Nephron progenitor cell (in vitro differentiated cells): ENCODE data around the gene PRRT2.
"Not testable (repeated sequence)": the region's sequence is repeated elsewhere in the genome, so short reads cannot be mapped to it uniquely, and the experiment has no call there.

ENCODE experiments used
- DNase-seq: peaks from one replicate; pipeline ENCODE4 v3.0.0; 2021
- H3K27ac Mint-ChIP-seq: 2 replicates; pipeline ENCODE4 v1.8.0; 2021; ENCODE audit warnings: mild to moderate bottlenecking, moderate library complexity, mixed read lengths
- H3K27me3 Mint-ChIP-seq: 2 replicates; pipeline ENCODE4 v1.8.0; 2021; ENCODE audit warnings: mild to moderate bottlenecking, low read depth, mixed read lengths; ENCODE audit not compliant: poor library complexity
- H3K36me3 Mint-ChIP-seq: 2 replicates; pipeline ENCODE4 v1.8.0; 2021; ENCODE audit warnings: low read depth, mixed read lengths
- H3K4me1 Mint-ChIP-seq: 2 replicates; pipeline ENCODE4 v1.8.0; 2021; ENCODE audit warnings: mixed read lengths
- H3K4me3 Mint-ChIP-seq: 2 replicates; pipeline ENCODE4 v1.8.0; 2021; ENCODE audit warnings: mild to moderate bottlenecking, moderate library complexity, mixed read lengths
- H3K9me3 Mint-ChIP-seq: 2 replicates; pipeline ENCODE4 v1.8.0; 2021; ENCODE audit warnings: mild to moderate bottlenecking, moderate library complexity, mixed read lengths
- CTCF ChIP-seq: fragments of 200-600 bp; sonication (generic); IDR thresholded peaks from 2 replicates; pipeline ENCODE4 v1.5.0; 2021; ENCODE audit warnings: antibody characterized with exemption

Gene PRRT2

GRCh38 chr16:29779474-29779873 lies 32.5 kb upstream of the PRRT2 start:
- Mint-ChIP-seq H3K4me1 (peaks cover 8% of the 10 kb centered on the region), H3K36me3 (no peaks in the 10 kb centered on the region), H3K27me3 (peaks cover 59% of the 10 kb centered on the region), H3K4me3 (no peak overlapping the region), H3K27ac (peak overlapping the region; percentile 15), H3K9me3 (peaks cover 12% of the 10 kb centered on the region)
- TF ChIP-seq CTCF = no peak
- no peak for DNase-seq

GRCh38 chr16:29783094-29783953 lies 28.7 kb upstream of the PRRT2 start:
- not testable (repeated sequence) for H3K4me3 Mint-ChIP-seq, H3K36me3 Mint-ChIP-seq, DNase-seq, H3K27ac Mint-ChIP-seq
- Mint-ChIP-seq H3K9me3 (peaks cover 16% of the 10 kb centered on the region), H3K4me1 (peaks cover 16% of the 10 kb centered on the region), H3K27me3 (peaks cover 55% of the 10 kb centered on the region)

- no peak for DNase-seq
Observed at GRCh38 chr16:29784157-29784556, 27.8 kb upstream of the PRRT2 start.

GRCh38 chr16:29784901-29785500 lies 27.0 kb upstream of the PRRT2 start:
- H3K27ac Mint-ChIP-seq = no peak overlapping the region
- peaks cover 16% of the 10 kb centered on the region for H3K9me3 Mint-ChIP-seq
- peaks cover 19% of the 10 kb centered on the region for H3K4me1 Mint-ChIP-seq
- H3K27me3 Mint-ChIP-seq = peaks cover 38% of the 10 kb centered on the region
- H3K4me3 Mint-ChIP-seq = peak overlapping the region; percentile 58
- DNase-seq = peak; percentile 76
- TF ChIP-seq CTCF = peak; percentile 66
- no peaks in the 10 kb centered on the region for H3K36me3 Mint-ChIP-seq

More at GRCh38 chr16:29784157-29784556, 27.8 kb upstream of the PRRT2 start:
- TF ChIP-seq CTCF = no peak
- Mint-ChIP-seq H3K4me3 (no peak overlapping the region), H3K27me3 (peaks cover 47% of the 10 kb centered on the region), H3K4me1 (peaks cover 16% of the 10 kb centered on the region), H3K36me3 (no peaks in the 10 kb centered on the region), H3K27ac (no peak overlapping the region), H3K9me3 (peaks cover 16% of the 10 kb centered on the region)

- not testable (repeated sequence) for H3K36me3 Mint-ChIP-seq, H3K4me3 Mint-ChIP-seq, DNase-seq, H3K27ac Mint-ChIP-seq
- Mint-ChIP-seq H3K27me3 (peaks cover 18% of the 10 kb centered on the region), H3K4me1 (peaks cover 36% of the 10 kb centered on the region), H3K9me3 (peaks cover 16% of the 10 kb centered on the region)
Observed at GRCh38 chr16:29787155-29787554, 24.8 kb upstream of the PRRT2 start.

GRCh38 chr16:29789775-29790182 lies 22.2 kb upstream of the PRRT2 start:
- TF ChIP-seq CTCF = no peak
- H3K4me1 Mint-ChIP-seq = peaks cover 47% of the 10 kb centered on the region
- peaks cover 23% of the 10 kb centered on the region for H3K36me3 Mint-ChIP-seq
- peaks cover 10% of the 10 kb centered on the region for H3K27me3 Mint-ChIP-seq
- no peak for DNase-seq
- peaks cover 4% of the 10 kb centered on the region for H3K9me3 Mint-ChIP-seq
- peak overlapping the region; percentile 99 for H3K4me3 Mint-ChIP-seq
- peak overlapping the region; percentile 99 for H3K27ac Mint-ChIP-seq
